HUES64 (cell line): ENCODE measurements around the gene TMEM214.

Source experiments
- H3K27ac ChIP-seq: 2 replicates; pipeline ENCODE4 v1.7.0; 2013; ENCODE audit warnings: low read depth, low read length, inconsistent platforms
- H3K27me3 ChIP-seq: 2 replicates; pipeline ENCODE4 v1.6.1; 2013; ENCODE audit warnings: mild to moderate bottlenecking, low read length; ENCODE audit not compliant: insufficient read depth
- H3K36me3 ChIP-seq: 2 replicates; pipeline ENCODE4 v1.6.1; 2013; ENCODE audit warnings: mild to moderate bottlenecking, low read length; ENCODE audit not compliant: insufficient read depth
- H3K4me1 ChIP-seq: 2 replicates; pipeline ENCODE4 v1.6.1; 2013; ENCODE audit warnings: mild to moderate bottlenecking, low read length, moderate library complexity; ENCODE audit not compliant: insufficient read depth
- H3K4me3 ChIP-seq: 2 replicates; pipeline ENCODE4 v1.5.1; 2013; ENCODE audit warnings: mild to moderate bottlenecking, low read length, moderate library complexity
- H3K9ac ChIP-seq: 2 replicates; pipeline ENCODE4 v1.6.1; 2013; ENCODE audit warnings: mild to moderate bottlenecking, low read depth, low read length
- H3K9me3 ChIP-seq: 2 replicates; pipeline ENCODE4 v1.6.1; 2013; ENCODE audit warnings: low read depth, low read length; ENCODE audit not compliant: insufficient read depth
- WGBS: fragments of 150-250, 120-280 bp; methylation state at CpG from one replicate; pipeline ENCODE4 v1.1.7; 2013; ENCODE audit warnings: missing lambda C conversion rate; 5-methylcytosine and 5-hydroxymethylcytosine counted together

The TMEM214 gene

GRCh38 chr2:27013738-27014137 is 19.0 kb upstream of the TMEM214 start:
- Histone ChIP-seq H3K4me1 (peaks cover 3% of the 10 kb centered on the region; the same call in 1 of the 2 replicates), H3K9ac (no peak overlapping the region), H3K9me3 (peaks cover 8% of the 10 kb centered on the region; the same call in 1 of the 2 replicates), H3K36me3 (no peaks in the 10 kb centered on the region), H3K27ac (no peak overlapping the region), H3K4me3 (no peak overlapping the region), H3K27me3 (no peaks in the 10 kb centered on the region)
- WGBS: 88% methylated on average over 4 of the region's 4 CpGs

GRCh38 chr2:27014771-27015433 is 17.9 kb upstream of the TMEM214 start:
- H3K9me3 ChIP-seq: peaks cover 7% of the 10 kb centered on the region; the same call in 1 of the 2 replicates
- no peak overlapping the region for H3K27ac ChIP-seq
- no peak overlapping the region for H3K9ac ChIP-seq
- peaks cover 3% of the 10 kb centered on the region; the same call in 1 of the 2 replicates for H3K4me1 ChIP-seq
- 93% methylated on average over 8 of the region's 8 CpGs for WGBS
- no peak overlapping the region for H3K4me3 ChIP-seq
- H3K36me3 ChIP-seq: no peaks in the 10 kb centered on the region
- H3K27me3 ChIP-seq: no peaks in the 10 kb centered on the region

- 68% methylated on average over 3 of the region's 3 CpGs for WGBS
- Histone ChIP-seq H3K27ac (no peak overlapping the region), H3K9me3 (peaks cover 7% of the 10 kb centered on the region; the same call in 1 of the 2 replicates), H3K9ac (no peak overlapping the region), H3K36me3 (no peaks in the 10 kb centered on the region), H3K4me1 (peaks cover 5% of the 10 kb centered on the region; the same call in 1 of the 2 replicates), H3K4me3 (no peak overlapping the region), H3K27me3 (no peaks in the 10 kb centered on the region)
These were observed 15.9 kb upstream of the TMEM214 start for GRCh38 chr2:27016801-27017325.

- H3K27ac ChIP-seq: no peak overlapping the region
- no peak overlapping the region for H3K9ac ChIP-seq
- no peak overlapping the region for H3K4me3 ChIP-seq
- H3K27me3 ChIP-seq: no peaks in the 10 kb centered on the region
- H3K36me3 ChIP-seq: peaks cover 4% of the 10 kb centered on the region; the same call in 1 of the 2 replicates
- peaks cover 7% of the 10 kb centered on the region; the same call in 1 of the 2 replicates for H3K9me3 ChIP-seq
- peaks cover 5% of the 10 kb centered on the region; the same call in 1 of the 2 replicates for H3K4me1 ChIP-seq
- 87% methylated on average over 3 of the region's 3 CpGs for WGBS
These were observed 14.6 kb upstream of the TMEM214 start for GRCh38 chr2:27018142-27018541.

GRCh38 chr2:27019459-27019858 is 13.3 kb upstream of the TMEM214 start:
- 94% methylated on average over 9 of the region's 9 CpGs for WGBS
- Histone ChIP-seq H3K27ac (no peak overlapping the region), H3K9ac (no peak overlapping the region), H3K27me3 (no peaks in the 10 kb centered on the region), H3K9me3 (no peaks in the 10 kb centered on the region), H3K4me3 (no peak overlapping the region), H3K4me1 (peaks cover 5% of the 10 kb centered on the region; the same call in 1 of the 2 replicates), H3K36me3 (peaks cover 4% of the 10 kb centered on the region; the same call in 1 of the 2 replicates)

GRCh38 chr2:27019931-27020855 is 12.6 kb upstream of the TMEM214 start:
- 91% methylated on average over 9 of the region's 9 CpGs for WGBS
- no peaks in the 10 kb centered on the region for H3K9me3 ChIP-seq
- H3K27me3 ChIP-seq: no peaks in the 10 kb centered on the region
- peaks cover 5% of the 10 kb centered on the region; the same call in 1 of the 2 replicates for H3K36me3 ChIP-seq
- no peak overlapping the region for H3K27ac ChIP-seq
- H3K4me1 ChIP-seq: peaks cover 5% of the 10 kb centered on the region; the same call in 1 of the 2 replicates
- no peak overlapping the region for H3K9ac ChIP-seq
- no peak overlapping the region for H3K4me3 ChIP-seq

GRCh38 chr2:27021253-27022049 is 11.3 kb upstream of the TMEM214 start:
- Histone ChIP-seq H3K27me3 (no peaks in the 10 kb centered on the region), H3K4me1 (peaks cover 5% of the 10 kb centered on the region; the same call in 1 of the 2 replicates), H3K9ac (no peak overlapping the region), H3K9me3 (no peaks in the 10 kb centered on the region), H3K27ac (no peak overlapping the region), H3K4me3 (no peak overlapping the region), H3K36me3 (peaks cover 11% of the 10 kb centered on the region)
- 88% methylated on average over 11 of the region's 11 CpGs for WGBS

GRCh38 chr2:27023740-27024139 is 9.0 kb upstream of the TMEM214 start:
- H3K9ac ChIP-seq: no peak overlapping the region
- no peaks in the 10 kb centered on the region for H3K27me3 ChIP-seq
- H3K9me3 ChIP-seq: no peaks in the 10 kb centered on the region
- H3K36me3 ChIP-seq: peaks cover 11% of the 10 kb centered on the region
- H3K4me1 ChIP-seq: peaks cover 3% of the 10 kb centered on the region; the same call in 1 of the 2 replicates
- H3K27ac ChIP-seq: no peak overlapping the region
- 91% methylated on average over 7 of the region's 7 CpGs for WGBS
- no peak overlapping the region for H3K4me3 ChIP-seq

- Histone ChIP-seq H3K27me3 (no peaks in the 10 kb centered on the region), H3K27ac (no peak overlapping the region), H3K9ac (no peak overlapping the region), H3K9me3 (no peaks in the 10 kb centered on the region), H3K36me3 (peaks cover 11% of the 10 kb centered on the region), H3K4me1 (peaks cover 3% of the 10 kb centered on the region; the same call in 1 of the 2 replicates), H3K4me3 (no peak overlapping the region)
- 77% methylated on average over 18 of the region's 18 CpGs for WGBS
These were observed 8.6 kb upstream of the TMEM214 start for GRCh38 chr2:27024188-27024587.

GRCh38 chr2:27024812-27025211 is 8.0 kb upstream of the TMEM214 start:
- H3K27ac ChIP-seq: no peak overlapping the region
- peaks cover 11% of the 10 kb centered on the region for H3K36me3 ChIP-seq
- no peak overlapping the region; the same call in 1 of the 2 replicates for H3K9ac ChIP-seq
- H3K4me1 ChIP-seq: peaks cover 3% of the 10 kb centered on the region; the same call in 1 of the 2 replicates
- WGBS: 91% methylated on average over 12 of the region's 12 CpGs
- no peaks in the 10 kb centered on the region for H3K9me3 ChIP-seq
- H3K27me3 ChIP-seq: no peaks in the 10 kb centered on the region
- H3K4me3 ChIP-seq: no peak overlapping the region
